ENCODE data around the gene ACTG2.

- TF ChIP-seq POLR2AphosphoS2 (IDR thresholded peaks at IDR 0.05; ENCODE audit: low read depth, low read length) (no peak), IKZF1 (conservative IDR thresholded peaks at IDR 0.05) (no peak), ATF7 (IDR thresholded peaks at IDR 0.05; ENCODE audit: low read depth) (no peak), CTCF (IDR thresholded peaks at IDR 0.05 in 2 of 3, conservative IDR thresholded peaks at IDR 0.05 in 1 of 3; ENCODE audit: control insufficient read depth in 2 of 3, extremely low read depth in 1 of 3, insufficient read depth in 1 of 3, low read depth in 3 of 3, low read length in 3 of 3) (no peak)
Observed at GRCh38 chr2:73964223-73964622, 71.4 kb downstream of the ACTG2 start.
